Measurements from ENCODE around the gene HOXB2. TPM values are rescaled to one million over a fixed set of nuclear protein-coding genes. Genes with fewer than 3 reads are reported as not detected.

The HOXB2 gene
- total RNA-seq, 1 experiment from 2014 or later, result 27.0 TPM

- no peak for DNase-seq (ENCODE audit: low spot score)
Observed at GRCh38 chr17:48565925-48566710, 21.2 kb upstream of the HOXB2 start.

DNA sequence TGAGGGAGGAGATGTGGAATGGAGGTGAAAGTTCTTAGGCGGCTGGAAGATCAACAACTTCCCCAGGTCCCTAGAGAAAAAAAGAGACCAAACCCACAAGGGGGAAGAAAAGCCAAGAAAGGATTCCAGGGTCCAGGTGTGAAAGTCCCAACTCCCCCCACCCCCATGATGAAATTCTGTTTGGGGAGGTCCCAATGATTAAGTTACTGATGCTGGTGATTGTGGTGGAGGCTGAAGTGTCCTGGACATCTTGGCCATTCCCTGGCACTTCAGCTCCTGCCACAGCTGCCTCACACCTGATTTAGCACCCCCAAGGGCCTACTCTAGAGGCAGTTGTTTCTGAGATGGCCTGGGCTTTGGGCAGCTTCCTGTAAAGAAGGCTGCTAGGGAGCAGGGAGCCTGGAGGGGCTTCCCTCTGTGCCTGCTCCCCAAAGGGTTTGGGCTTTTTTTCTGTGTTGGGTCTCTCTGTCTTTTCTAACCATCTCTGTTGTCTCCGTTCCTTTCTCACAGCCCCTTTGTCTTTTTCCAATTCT is 20.2 kb upstream of the HOXB2 start:
- no peak for DNase-seq (ENCODE audit: low spot score)

DNA sequence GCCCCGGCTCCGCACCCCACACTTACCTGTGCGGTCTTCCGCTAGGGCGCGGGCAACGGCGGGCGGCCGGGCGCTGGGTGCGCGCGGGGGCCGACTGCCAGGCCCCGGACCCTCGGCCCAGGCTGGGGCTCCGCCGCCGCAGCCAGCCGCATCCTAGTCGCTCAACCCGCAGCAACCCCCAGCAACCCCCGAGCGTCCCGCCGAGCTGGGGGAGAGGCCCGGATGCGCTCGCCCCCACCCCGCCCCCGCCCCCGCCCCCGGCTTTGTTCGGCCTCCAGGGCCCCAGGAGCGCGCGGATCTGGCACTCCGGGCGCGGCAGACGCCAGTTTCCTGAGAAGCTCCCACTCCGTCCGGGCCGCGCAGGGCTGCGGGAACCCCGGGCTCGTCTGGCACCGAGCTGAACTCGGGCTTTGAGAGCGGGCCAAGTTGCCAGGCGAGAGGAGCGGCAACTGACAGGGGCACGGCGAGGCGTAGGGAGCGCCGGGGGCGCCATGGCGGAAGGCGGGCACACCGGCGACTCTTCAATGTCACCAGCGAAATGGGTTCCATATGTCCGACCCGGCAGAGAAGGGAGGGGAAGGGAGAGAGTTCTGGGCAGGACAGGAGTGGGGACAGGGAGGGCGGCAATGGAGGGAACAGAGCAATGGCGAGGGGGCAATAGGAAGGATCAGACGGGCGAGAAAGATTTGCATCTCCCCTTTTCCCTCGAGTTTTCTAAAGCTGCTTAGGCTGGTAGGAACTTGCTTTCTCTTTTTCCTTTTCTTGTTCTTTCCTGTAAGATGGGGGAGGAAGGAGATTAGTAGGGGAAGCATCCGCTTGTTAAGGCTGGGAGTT is 19.5 kb upstream of the HOXB2 start:
- no peak for DNase-seq (ENCODE audit: low spot score)

- DNase-seq (ENCODE audit: low spot score), result no peak
Observed at GRCh38 chr17:48563867-48564187, 18.9 kb upstream of the HOXB2 start.

GRCh38 chr17:48563385-48563838 is 18.5 kb upstream of the HOXB2 start:
- DNase-seq (ENCODE audit: low spot score), result no peak

DNA sequence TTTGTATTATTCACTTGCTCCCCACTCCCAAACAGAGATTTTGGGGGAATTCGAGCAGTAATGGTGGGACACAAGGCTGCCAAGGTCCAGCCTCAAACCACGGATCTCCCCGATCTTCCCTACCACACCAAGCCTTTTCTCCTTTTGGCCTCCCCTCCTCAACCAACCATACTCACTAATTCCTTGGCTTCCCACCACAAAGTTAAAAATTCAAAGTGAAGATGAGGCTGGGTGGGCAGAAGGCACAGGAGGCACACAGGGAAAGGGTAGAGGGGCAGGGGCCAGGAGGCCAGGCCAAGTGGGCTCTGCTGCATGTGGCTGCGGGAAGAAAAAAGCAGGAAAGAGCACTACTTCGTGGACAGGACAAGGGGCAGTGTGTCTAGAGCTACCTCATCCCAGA is 18.0 kb upstream of the HOXB2 start:
- DNase-seq (ENCODE audit: low spot score), result no peak

DNA sequence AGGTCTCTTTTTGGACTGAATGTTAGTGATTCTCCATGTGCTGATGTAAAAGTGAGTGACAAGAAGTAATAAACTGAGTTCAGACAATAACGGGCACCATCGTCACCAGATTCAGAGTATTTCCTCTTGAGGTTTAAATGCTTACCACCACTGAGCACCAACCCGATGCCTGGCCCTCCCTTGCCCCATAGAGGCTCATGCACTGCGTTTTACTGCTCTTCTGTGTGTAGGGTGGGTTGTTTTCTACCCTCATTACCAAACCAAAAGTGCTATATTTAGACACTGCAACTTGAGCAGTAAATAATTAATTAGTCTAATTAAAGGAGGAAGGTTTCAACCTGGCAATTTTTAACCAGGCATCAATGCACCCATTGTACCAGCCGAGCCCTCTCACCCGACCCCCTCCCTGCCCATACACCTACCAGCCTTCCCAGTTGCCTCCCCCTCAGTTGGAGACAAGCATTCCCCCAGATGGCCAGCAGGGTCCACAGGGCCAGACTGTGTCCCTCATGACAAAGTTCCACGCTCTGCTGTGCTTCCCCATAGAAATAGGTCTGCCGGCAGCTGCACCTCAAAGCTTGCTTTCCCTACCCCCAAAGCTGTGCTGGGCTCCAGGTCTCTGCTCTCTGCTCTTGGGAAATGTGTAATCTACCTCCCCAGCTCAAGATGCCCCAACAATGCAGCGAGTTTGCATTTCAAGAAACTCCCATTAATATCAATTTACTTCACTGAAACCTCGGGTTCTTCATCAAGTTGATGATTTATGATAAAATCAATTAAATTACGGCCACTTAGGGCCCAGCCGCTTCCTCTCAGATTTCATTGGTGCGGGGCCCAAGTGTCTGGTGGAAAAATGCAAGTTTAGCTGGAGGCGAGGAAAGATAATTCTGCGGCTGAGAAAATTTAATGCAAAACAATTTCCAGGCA is 17.2 kb upstream of the HOXB2 start:
- DNase-seq (ENCODE audit: low spot score), result no peak

DNA sequence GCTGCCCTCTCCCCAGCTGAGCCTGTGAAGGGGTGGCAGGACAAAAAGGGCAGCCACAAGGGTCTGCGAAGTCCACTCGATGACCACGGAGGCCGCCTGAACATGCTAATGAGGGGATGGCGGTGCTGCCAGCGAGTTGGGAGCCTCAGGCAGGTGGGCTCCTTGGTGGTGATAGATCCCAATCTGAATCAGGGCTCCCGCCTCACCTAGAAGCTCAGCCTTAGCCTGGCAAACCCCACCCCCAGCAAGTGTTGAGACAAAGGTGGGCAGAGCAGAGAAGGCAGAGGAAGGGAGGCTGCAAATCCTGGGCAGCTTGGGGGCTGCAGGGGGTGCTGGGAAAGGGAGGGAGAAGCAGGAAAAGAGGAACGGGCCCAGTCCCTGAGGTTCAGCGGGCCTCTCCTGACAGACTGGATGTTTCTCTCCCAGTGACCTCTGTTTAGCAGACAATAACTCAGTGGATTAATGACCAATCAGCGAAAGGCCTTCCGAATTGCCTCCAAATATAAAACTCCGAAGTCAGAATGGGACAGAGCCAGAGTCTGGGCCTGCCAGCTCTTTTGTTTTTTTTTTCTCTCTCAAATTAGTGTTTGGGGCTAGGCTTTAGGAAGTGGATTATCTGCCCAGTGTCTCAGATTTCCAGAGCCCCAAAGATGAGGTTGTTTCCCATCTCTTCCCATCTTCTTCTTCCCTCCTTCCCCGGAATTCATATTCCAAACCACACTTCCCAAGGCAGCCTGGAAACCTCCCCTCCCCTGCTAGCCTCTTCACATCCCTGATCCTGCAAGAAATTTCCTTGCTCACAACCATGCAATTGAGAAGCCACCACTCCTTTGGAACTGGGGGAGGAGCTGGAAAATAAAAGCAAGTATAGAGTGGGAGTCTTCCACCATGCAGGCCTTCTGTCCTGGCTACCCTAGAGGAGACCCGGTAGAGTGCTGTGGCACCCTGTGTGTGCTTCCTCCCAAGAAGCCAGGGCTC is 15.2 kb upstream of the HOXB2 start:
- DNase-seq (ENCODE audit: low spot score), result no peak

- DNase-seq (ENCODE audit: low spot score), result no peak
Observed at GRCh38 chr17:48559122-48559839, 14.4 kb upstream of the HOXB2 start.

GRCh38 chr17:48558831-48559121 is 13.9 kb upstream of the HOXB2 start:
- no peak for DNase-seq (ENCODE audit: low spot score)

- DNase-seq (ENCODE audit: low spot score), result no peak
Observed at GRCh38 chr17:48558057-48558830, 13.3 kb upstream of the HOXB2 start.

GRCh38 chr17:48556576-48557401 is 11.9 kb upstream of the HOXB2 start:
- DNase-seq (ENCODE audit: low spot score), result no peak

DNA sequence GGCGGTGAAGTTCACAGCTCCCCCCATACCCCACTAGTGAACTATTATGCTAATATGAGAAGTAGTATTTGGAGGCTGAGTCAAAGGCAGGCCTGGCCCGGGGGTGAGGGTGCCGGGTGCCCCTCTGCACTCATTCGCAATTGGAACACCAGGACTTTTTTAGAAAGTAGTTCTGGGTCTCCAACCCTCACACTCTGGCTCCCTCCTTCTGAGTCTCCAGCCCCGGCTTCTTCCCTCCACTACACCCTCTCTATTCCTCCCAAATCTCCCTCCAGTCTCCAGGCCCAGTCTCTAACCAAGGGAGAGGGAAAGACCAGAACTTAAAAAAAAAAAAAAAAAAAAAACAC is 11.3 kb upstream of the HOXB2 start:
- no peak for DNase-seq (ENCODE audit: low spot score)

- DNase-seq (ENCODE audit: low spot score), result peak; percentile 95
Observed at GRCh38 chr17:48555258-48556228, 10.6 kb upstream of the HOXB2 start.

DNA sequence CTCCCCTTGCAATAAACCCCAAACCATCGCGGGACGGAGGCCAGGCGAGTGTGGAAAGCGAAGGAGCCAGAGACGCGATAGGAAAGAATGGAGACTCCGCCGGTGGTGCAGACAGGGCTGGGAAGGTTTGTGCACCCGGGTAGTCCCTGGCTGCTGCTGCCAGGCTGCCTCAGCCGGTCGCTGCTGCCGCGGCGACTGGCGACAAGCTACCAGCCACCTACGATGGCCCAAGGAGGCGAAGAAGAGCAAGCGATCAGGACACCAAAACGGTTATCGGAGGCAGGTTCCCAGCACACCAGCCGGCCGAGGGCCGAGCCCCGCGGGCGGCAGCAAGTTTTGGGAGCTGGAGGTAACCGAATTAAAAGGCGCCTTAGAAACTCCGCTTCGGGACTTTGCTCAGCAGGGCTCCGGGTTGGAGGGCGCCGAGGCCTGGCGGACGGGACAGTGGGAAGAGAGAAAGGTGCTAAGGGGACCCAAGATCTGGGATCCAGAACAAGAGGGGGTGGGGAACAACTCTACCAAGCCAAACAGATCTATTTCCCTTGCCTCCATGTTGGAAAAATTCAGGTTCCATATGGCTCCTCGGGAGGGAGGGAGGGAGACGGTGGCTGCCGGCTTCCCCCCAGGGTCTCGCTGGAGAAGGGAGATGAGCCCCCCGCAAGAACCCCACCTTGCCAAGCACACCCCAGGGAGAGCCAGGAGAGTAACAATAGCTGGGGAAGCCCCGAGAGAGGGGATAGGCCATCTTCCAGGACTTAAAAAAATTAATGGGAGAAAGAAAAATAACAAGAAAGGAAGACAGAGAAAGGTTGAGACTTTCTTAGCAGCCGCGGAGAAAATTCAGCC is 9.7 kb upstream of the HOXB2 start:
- DNase-seq (ENCODE audit: low spot score), result no peak

- DNase-seq (ENCODE audit: low spot score), result no peak
Observed at GRCh38 chr17:48553826-48554225, 8.9 kb upstream of the HOXB2 start.

All from A172 (cell line).